HL-60 (cell line): ENCODE data around the gene C1orf216.

ENCODE experiments used
- GABPA ChIP-seq: IDR thresholded peaks from 2 replicates; pipeline ENCODE4 v1.6.1; 2012; ENCODE audit warnings: low read depth
- POLR2AphosphoS5 ChIP-seq: IDR thresholded peaks from 2 replicates; pipeline ENCODE4 v1.6.1; 2012; ENCODE audit warnings: low read depth
- SPI1 ChIP-seq: IDR thresholded peaks from 2 replicates; pipeline ENCODE4 v1.6.1; 2012; ENCODE audit warnings: low read depth, mild to moderate bottlenecking, borderline replicate concordance
- TF ChIP-seq, protein P1 (sequence below): IDR thresholded peaks from one replicate; pipeline ENCODE4 v1.5.1; 2011; ENCODE audit warnings: low read length, control low read depth, inconsistent platforms; ENCODE audit not compliant: insufficient read depth
- TF ChIP-seq, protein P2 (sequence below): IDR thresholded peaks from 2 replicates; pipeline ENCODE4 v1.6.1; 2012; ENCODE audit warnings: low read depth; ENCODE audit not compliant: insufficient replicate concordance

GRCh38 chr1:35668506-35668905 is 50.2 kb downstream of the C1orf216 start:
- TF ChIP-seq, protein P1, sequence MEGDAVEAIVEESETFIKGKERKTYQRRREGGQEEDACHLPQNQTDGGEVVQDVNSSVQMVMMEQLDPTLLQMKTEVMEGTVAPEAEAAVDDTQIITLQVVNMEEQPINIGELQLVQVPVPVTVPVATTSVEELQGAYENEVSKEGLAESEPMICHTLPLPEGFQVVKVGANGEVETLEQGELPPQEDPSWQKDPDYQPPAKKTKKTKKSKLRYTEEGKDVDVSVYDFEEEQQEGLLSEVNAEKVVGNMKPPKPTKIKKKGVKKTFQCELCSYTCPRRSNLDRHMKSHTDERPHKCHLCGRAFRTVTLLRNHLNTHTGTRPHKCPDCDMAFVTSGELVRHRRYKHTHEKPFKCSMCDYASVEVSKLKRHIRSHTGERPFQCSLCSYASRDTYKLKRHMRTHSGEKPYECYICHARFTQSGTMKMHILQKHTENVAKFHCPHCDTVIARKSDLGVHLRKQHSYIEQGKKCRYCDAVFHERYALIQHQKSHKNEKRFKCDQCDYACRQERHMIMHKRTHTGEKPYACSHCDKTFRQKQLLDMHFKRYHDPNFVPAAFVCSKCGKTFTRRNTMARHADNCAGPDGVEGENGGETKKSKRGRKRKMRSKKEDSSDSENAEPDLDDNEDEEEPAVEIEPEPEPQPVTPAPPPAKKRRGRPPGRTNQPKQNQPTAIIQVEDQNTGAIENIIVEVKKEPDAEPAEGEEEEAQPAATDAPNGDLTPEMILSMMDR, result no peak
- TF ChIP-seq, protein P2, sequence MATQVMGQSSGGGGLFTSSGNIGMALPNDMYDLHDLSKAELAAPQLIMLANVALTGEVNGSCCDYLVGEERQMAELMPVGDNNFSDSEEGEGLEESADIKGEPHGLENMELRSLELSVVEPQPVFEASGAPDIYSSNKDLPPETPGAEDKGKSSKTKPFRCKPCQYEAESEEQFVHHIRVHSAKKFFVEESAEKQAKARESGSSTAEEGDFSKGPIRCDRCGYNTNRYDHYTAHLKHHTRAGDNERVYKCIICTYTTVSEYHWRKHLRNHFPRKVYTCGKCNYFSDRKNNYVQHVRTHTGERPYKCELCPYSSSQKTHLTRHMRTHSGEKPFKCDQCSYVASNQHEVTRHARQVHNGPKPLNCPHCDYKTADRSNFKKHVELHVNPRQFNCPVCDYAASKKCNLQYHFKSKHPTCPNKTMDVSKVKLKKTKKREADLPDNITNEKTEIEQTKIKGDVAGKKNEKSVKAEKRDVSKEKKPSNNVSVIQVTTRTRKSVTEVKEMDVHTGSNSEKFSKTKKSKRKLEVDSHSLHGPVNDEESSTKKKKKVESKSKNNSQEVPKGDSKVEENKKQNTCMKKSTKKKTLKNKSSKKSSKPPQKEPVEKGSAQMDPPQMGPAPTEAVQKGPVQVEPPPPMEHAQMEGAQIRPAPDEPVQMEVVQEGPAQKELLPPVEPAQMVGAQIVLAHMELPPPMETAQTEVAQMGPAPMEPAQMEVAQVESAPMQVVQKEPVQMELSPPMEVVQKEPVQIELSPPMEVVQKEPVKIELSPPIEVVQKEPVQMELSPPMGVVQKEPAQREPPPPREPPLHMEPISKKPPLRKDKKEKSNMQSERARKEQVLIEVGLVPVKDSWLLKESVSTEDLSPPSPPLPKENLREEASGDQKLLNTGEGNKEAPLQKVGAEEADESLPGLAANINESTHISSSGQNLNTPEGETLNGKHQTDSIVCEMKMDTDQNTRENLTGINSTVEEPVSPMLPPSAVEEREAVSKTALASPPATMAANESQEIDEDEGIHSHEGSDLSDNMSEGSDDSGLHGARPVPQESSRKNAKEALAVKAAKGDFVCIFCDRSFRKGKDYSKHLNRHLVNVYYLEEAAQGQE, result no peak
- no peak for TF ChIP-seq POLR2AphosphoS5
- TF ChIP-seq GABPA, result no peak
- no peak for TF ChIP-seq SPI1
